ENCODE measurements around the gene SIMC1.
"Not testable (repeated sequence)": the region's sequence is repeated elsewhere in the genome, so short reads cannot be mapped to it uniquely, and the experiment has no call there.

Gene SIMC1

GRCh38 chr5:176237971-176238644, at the start of gene SIMC1:
TSS of gene SIMC1 (plus strand) at chr5:176238424. CDS start at chr5:176238509, 85 bp downstream.
- not testable (repeated sequence) for DNase-seq

- no peak for DNase-seq
These were observed 49.6 kb upstream of the SIMC1 start for GRCh38 chr5:176188506-176189193.

GRCh38 chr5:176189857-176190256, 48.4 kb upstream of the SIMC1 start:
- no peak for DNase-seq

GRCh38 chr5:176190886-176191755, 47.1 kb upstream of the SIMC1 start:
- DNase-seq, result no peak

GRCh38 chr5:176192094-176192721, 46.0 kb upstream of the SIMC1 start:
- DNase-seq, result no peak

- not testable (repeated sequence) for DNase-seq
These were observed 45.5 kb upstream of the SIMC1 start for GRCh38 chr5:176192722-176193117.

GRCh38 chr5:176193636-176194035, 44.6 kb upstream of the SIMC1 start:
- DNase-seq, result not testable (repeated sequence)

- not testable (repeated sequence) for DNase-seq
These were observed 43.8 kb upstream of the SIMC1 start for GRCh38 chr5:176194238-176195083.

- DNase-seq, result not testable (repeated sequence)
These were observed 43.2 kb upstream of the SIMC1 start for GRCh38 chr5:176195084-176195413.

GRCh38 chr5:176195487-176196207, 42.6 kb upstream of the SIMC1 start:
- DNase-seq, result not testable (repeated sequence)

- not testable (repeated sequence) for DNase-seq
These were observed 41.4 kb upstream of the SIMC1 start for GRCh38 chr5:176196781-176197180.

- DNase-seq, result not testable (repeated sequence)
These were observed 40.9 kb upstream of the SIMC1 start for GRCh38 chr5:176197234-176197858.

GRCh38 chr5:176198299-176198698, 39.9 kb upstream of the SIMC1 start:
- DNase-seq, result not testable (repeated sequence)

GRCh38 chr5:176198991-176199733, 39.1 kb upstream of the SIMC1 start:
- DNase-seq, result not testable (repeated sequence)

GRCh38 chr5:176199803-176200399, 38.3 kb upstream of the SIMC1 start:
- DNase-seq, result not testable (repeated sequence)

- DNase-seq, result no peak
These were observed 36.4 kb upstream of the SIMC1 start for GRCh38 chr5:176201811-176202210.

GRCh38 chr5:176203086-176203485, 35.1 kb upstream of the SIMC1 start:
- no peak for DNase-seq

- not testable (repeated sequence) for DNase-seq
These were observed 34.7 kb upstream of the SIMC1 start for GRCh38 chr5:176203535-176203934.

GRCh38 chr5:176214466-176215021, 23.7 kb upstream of the SIMC1 start:
- DNase-seq, result not testable (repeated sequence)
